ENCODE data around the gene RAB3B.
"Not testable (repeated sequence)": the region's sequence is repeated elsewhere in the genome, so short reads cannot be mapped to it uniquely, and the experiment has no call there.

Gene RAB3B

GRCh38 chr1:51978099-51978498 is 12.4 kb downstream of the RAB3B start:
- no peak overlapping the region for H3K4me3 ChIP-seq (ENCODE audit: low read length)
- no peak overlapping the region for H3K9ac ChIP-seq (ENCODE audit: low read length)
- H3K36me3 ChIP-seq (ENCODE audit: control insufficient read depth, insufficient read depth, low read length): no peaks in the 10 kb centered on the region
- no peaks in the 10 kb centered on the region for H3K4me1 ChIP-seq (ENCODE audit: control insufficient read depth, insufficient read depth, low read length)
- H3K27ac ChIP-seq (ENCODE audit: low read depth, low read length): no peak overlapping the region
- H3K27me3 ChIP-seq (ENCODE audit: control insufficient read depth, insufficient read depth, low read length): no peaks in the 10 kb centered on the region

GRCh38 chr1:51976846-51977602 is 13.5 kb downstream of the RAB3B start:
- Histone ChIP-seq H3K27ac (ENCODE audit: low read depth, low read length) (no peak overlapping the region), H3K9ac (ENCODE audit: low read length) (no peak overlapping the region), H3K36me3 (ENCODE audit: control insufficient read depth, insufficient read depth, low read length) (no peaks in the 10 kb centered on the region), H3K4me1 (ENCODE audit: control insufficient read depth, insufficient read depth, low read length) (no peaks in the 10 kb centered on the region), H3K27me3 (ENCODE audit: control insufficient read depth, insufficient read depth, low read length) (no peaks in the 10 kb centered on the region), H3K4me3 (ENCODE audit: low read length) (no peak overlapping the region)

- H3K4me1 ChIP-seq (ENCODE audit: control insufficient read depth, insufficient read depth, low read length): no peaks in the 10 kb centered on the region
- no peak overlapping the region for H3K9ac ChIP-seq (ENCODE audit: low read length)
- no peaks in the 10 kb centered on the region for H3K27me3 ChIP-seq (ENCODE audit: control insufficient read depth, insufficient read depth, low read length)
- no peaks in the 10 kb centered on the region for H3K36me3 ChIP-seq (ENCODE audit: control insufficient read depth, insufficient read depth, low read length)
- H3K4me3 ChIP-seq (ENCODE audit: low read length): no peak overlapping the region
- no peak overlapping the region for H3K27ac ChIP-seq (ENCODE audit: low read depth, low read length)
Measured at GRCh38 chr1:51973587-51974474, 16.7 kb downstream of the RAB3B start.

- no peak overlapping the region for H3K9ac ChIP-seq (ENCODE audit: low read length)
- H3K36me3 ChIP-seq (ENCODE audit: control insufficient read depth, insufficient read depth, low read length): no peaks in the 10 kb centered on the region
- H3K4me1 ChIP-seq (ENCODE audit: control insufficient read depth, insufficient read depth, low read length): no peaks in the 10 kb centered on the region
- H3K4me3 ChIP-seq (ENCODE audit: low read length): no peak overlapping the region
- no peaks in the 10 kb centered on the region for H3K27me3 ChIP-seq (ENCODE audit: control insufficient read depth, insufficient read depth, low read length)
- no peak overlapping the region for H3K27ac ChIP-seq (ENCODE audit: low read depth, low read length)
Measured at GRCh38 chr1:51969038-51969705, 21.3 kb downstream of the RAB3B start.

GRCh38 chr1:51968632-51969031 is 21.9 kb downstream of the RAB3B start:
- Histone ChIP-seq H3K27me3 (ENCODE audit: control insufficient read depth, insufficient read depth, low read length) (no peaks in the 10 kb centered on the region), H3K4me1 (ENCODE audit: control insufficient read depth, insufficient read depth, low read length) (no peaks in the 10 kb centered on the region), H3K27ac (ENCODE audit: low read depth, low read length) (no peak overlapping the region), H3K9ac (ENCODE audit: low read length) (no peak overlapping the region), H3K36me3 (ENCODE audit: control insufficient read depth, insufficient read depth, low read length) (no peaks in the 10 kb centered on the region), H3K4me3 (ENCODE audit: low read length) (no peak overlapping the region)

GRCh38 chr1:51967213-51967791 is 23.2 kb downstream of the RAB3B start:
- not testable (repeated sequence) for H3K27me3 ChIP-seq (ENCODE audit: control insufficient read depth, insufficient read depth, low read length); H3K4me3 ChIP-seq (ENCODE audit: low read length); H3K4me1 ChIP-seq (ENCODE audit: control insufficient read depth, insufficient read depth, low read length)

GRCh38 chr1:51966559-51966958 is 23.9 kb downstream of the RAB3B start:
- Histone ChIP-seq H3K4me1 (ENCODE audit: control insufficient read depth, insufficient read depth, low read length) (no peaks in the 10 kb centered on the region), H3K27ac (ENCODE audit: low read depth, low read length) (no peak overlapping the region), H3K9ac (ENCODE audit: low read length) (no peak overlapping the region), H3K27me3 (ENCODE audit: control insufficient read depth, insufficient read depth, low read length) (no peaks in the 10 kb centered on the region), H3K36me3 (ENCODE audit: control insufficient read depth, insufficient read depth, low read length) (no peaks in the 10 kb centered on the region), H3K4me3 (ENCODE audit: low read length) (no peak overlapping the region)

More at GRCh38 chr1:51967213-51967791, 23.2 kb downstream of the RAB3B start:
- H3K27ac ChIP-seq (ENCODE audit: low read depth, low read length); H3K36me3 ChIP-seq (ENCODE audit: control insufficient read depth, insufficient read depth, low read length); H3K9ac ChIP-seq (ENCODE audit: low read length): not testable (repeated sequence)

- no peak overlapping the region for H3K4me3 ChIP-seq (ENCODE audit: low read length)
- no peak overlapping the region for H3K27ac ChIP-seq (ENCODE audit: low read depth, low read length)
- no peaks in the 10 kb centered on the region for H3K36me3 ChIP-seq (ENCODE audit: control insufficient read depth, insufficient read depth, low read length)
- H3K4me1 ChIP-seq (ENCODE audit: control insufficient read depth, insufficient read depth, low read length): no peaks in the 10 kb centered on the region
- H3K9ac ChIP-seq (ENCODE audit: low read length): no peak overlapping the region
- no peaks in the 10 kb centered on the region for H3K27me3 ChIP-seq (ENCODE audit: control insufficient read depth, insufficient read depth, low read length)
Measured at GRCh38 chr1:51964309-51964696, 26.2 kb downstream of the RAB3B start.

- Histone ChIP-seq H3K4me1 (ENCODE audit: control insufficient read depth, insufficient read depth, low read length) (no peaks in the 10 kb centered on the region), H3K9ac (ENCODE audit: low read length) (no peak overlapping the region), H3K4me3 (ENCODE audit: low read length) (no peak overlapping the region), H3K27ac (ENCODE audit: low read depth, low read length) (no peak overlapping the region), H3K36me3 (ENCODE audit: control insufficient read depth, insufficient read depth, low read length) (no peaks in the 10 kb centered on the region), H3K27me3 (ENCODE audit: control insufficient read depth, insufficient read depth, low read length) (no peaks in the 10 kb centered on the region)
Measured at GRCh38 chr1:51963592-51964308, 26.8 kb downstream of the RAB3B start.

- no peak overlapping the region for H3K9ac ChIP-seq (ENCODE audit: low read length)
- no peaks in the 10 kb centered on the region for H3K4me1 ChIP-seq (ENCODE audit: control insufficient read depth, insufficient read depth, low read length)
- no peak overlapping the region for H3K27ac ChIP-seq (ENCODE audit: low read depth, low read length)
- H3K36me3 ChIP-seq (ENCODE audit: control insufficient read depth, insufficient read depth, low read length): no peaks in the 10 kb centered on the region
- H3K27me3 ChIP-seq (ENCODE audit: control insufficient read depth, insufficient read depth, low read length): no peaks in the 10 kb centered on the region
- H3K4me3 ChIP-seq (ENCODE audit: low read length): no peak overlapping the region
Measured at GRCh38 chr1:51962486-51963356, 27.8 kb downstream of the RAB3B start.

- Histone ChIP-seq H3K4me3 (ENCODE audit: low read length) (no peak overlapping the region), H3K27ac (ENCODE audit: low read depth, low read length) (no peak overlapping the region), H3K27me3 (ENCODE audit: control insufficient read depth, insufficient read depth, low read length) (no peaks in the 10 kb centered on the region), H3K36me3 (ENCODE audit: control insufficient read depth, insufficient read depth, low read length) (no peaks in the 10 kb centered on the region), H3K4me1 (ENCODE audit: control insufficient read depth, insufficient read depth, low read length) (no peaks in the 10 kb centered on the region), H3K9ac (ENCODE audit: low read length) (no peak overlapping the region)
Measured at GRCh38 chr1:51961954-51962353, 28.5 kb downstream of the RAB3B start.
